HT-29 (cell line): ENCODE measurements around the gene UBE2B. TPM values are rescaled to one million over a fixed set of nuclear protein-coding genes. Genes with fewer than 3 reads are reported as not detected.
A peak's percentile ranks its signal among the peaks of the same experiment; 100 is the strongest.

Source experiments
- DNase-seq: peaks from one replicate; pipeline ENCODE4 v3.0.0-alpha.2; 2015; ENCODE audit warnings: low spot score
- total RNA-seq: library from RNA; depleted of rRNA; stranded (reverse); fragments of >200 nt; shearing (Covaris generic); gene quantifications from 2 replicates; pipeline ENCODE4 v1.2.3, GENCODE V29; 2014; rRNA removed

The UBE2B gene
- total RNA-seq, 1 experiment from 2014 or later = 42.0 TPM

DNA sequence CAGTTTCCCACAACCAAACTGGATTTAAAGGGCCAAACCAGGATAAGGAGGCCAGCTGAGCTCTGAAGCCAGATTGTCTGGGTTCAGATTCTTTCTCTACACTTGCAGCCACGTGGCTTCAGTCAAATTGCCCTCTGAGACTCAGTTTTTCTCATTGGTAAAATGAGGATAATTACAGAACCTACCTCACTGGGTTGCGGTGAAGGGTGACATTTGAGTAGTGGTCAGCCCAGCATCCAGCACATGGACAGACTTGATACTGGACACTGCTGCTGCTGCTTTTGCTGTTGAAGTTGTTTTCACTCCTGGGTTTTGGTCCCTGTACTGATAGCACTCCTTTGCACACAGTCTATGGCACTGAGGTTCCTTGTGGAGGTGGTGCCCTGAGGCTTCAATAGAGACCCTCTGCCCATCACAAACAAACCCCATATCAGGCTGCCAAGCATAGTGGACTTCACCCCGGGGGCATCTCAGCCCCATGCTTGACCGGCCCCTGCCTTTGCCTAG, 66.0 kb downstream of the UBE2B start:
- no peak for DNase-seq

GRCh38 chr5:134437847-134438581, 66.6 kb downstream of the UBE2B start:
- no peak for DNase-seq

DNA sequence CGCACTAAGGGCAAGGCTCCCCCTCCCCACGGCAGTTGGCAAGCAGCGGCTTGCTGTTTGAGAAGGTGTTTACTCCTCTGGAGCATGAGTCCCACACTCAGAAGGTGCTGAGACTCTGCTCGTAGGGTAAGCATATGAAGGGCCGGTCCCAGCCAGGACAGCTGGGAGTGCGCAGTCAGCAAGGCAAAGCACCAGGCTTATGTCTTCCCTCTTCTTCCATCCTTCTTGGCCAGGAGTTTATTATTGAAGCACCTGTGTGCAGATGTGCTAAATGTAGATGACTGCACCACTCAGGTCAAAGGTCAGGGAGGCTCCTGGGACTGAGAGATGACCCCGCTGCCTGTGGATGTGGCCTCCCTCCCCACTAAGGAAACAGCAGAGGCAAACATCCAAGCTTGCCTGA, 67.4 kb downstream of the UBE2B start:
- DNase-seq = no peak

DNA sequence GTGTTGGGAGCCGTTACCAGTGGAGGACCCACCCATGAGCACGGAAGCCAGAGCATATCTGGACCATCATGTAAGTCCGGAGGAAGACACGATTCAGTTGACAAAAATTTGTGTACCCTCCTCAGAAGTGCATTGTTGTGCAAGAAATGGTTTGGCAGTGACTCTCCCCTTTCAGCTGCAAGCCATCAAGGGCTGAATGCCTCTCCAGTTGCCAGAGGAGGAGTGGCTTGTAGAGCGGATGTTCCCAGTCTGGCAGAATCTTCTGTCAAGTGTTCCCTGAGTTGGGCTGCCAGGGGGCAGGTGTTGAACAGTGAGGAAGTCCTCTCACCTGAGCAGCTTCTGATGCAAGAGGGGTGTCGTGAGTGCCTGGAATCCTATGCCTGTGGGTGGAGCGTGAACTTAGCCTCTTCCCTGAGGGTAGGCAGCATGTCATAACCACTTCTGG, 67.9 kb downstream of the UBE2B start:
- DNase-seq = peak; percentile 85

DNA sequence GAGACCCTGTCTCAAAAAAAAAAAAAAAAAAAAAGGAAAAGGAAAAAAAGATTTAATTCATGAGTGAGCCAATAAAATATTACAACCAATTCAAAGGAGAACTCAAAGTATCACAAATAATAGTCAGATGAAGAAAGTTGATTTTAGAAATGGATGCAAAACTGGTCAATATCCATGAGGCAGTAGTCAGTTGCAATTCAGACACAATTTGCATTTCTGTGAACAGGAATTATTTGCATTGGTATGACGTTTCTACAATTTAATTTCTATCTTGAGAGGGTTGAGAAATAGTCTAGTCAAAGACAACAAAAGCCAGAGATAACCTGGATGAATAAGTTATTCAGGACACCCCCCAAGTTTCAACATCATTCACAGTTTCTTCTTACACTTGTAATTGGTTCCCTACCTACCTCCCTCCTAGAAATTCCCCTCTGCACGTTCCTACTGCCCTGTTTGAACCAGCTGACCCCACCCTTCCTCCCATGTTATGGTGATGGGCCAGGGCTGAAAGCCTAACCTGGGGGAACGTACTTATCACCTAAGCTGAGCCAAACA, 68.9 kb downstream of the UBE2B start:
- DNase-seq = no peak

Other genes starting within 250 kb of the UBE2B start
- 82.2 and 87.7 TPM in 2 replicates for gene SKP1, start 194.6 kb upstream of the UBE2B start, total RNA-seq
- 212 and 215 TPM in 2 replicates for gene PPP2CA, start 145.5 kb upstream of the UBE2B start, total RNA-seq
- gene CDKL3, start 4.4 kb upstream of the UBE2B start, total RNA-seq = not detected in 2 replicates
- 33.4 and 36.5 TPM in 2 replicates for gene CDKN2AIPNL, start 40.3 kb downstream of the UBE2B start, total RNA-seq
- 47.6 and 50.1 TPM in 2 replicates for gene JADE2, start 154.1 kb downstream of the UBE2B start, total RNA-seq